GM23338 (cell line): ENCODE measurements around the gene PACS2. TPM values are rescaled to one million over a fixed set of nuclear protein-coding genes. Genes with fewer than 3 reads are reported as not detected.

Experiments
- ATAC-seq: fragments of 200-7000 bp; cut with Tn5 transposase; 3 replicates; pipeline ENCODE4 v1.9.1; 2020
- DNase-seq: peaks from one replicate; pipeline ENCODE4 v3.0.0-alpha.2; 2015; ENCODE audit warnings: low spot score
- H2AFZ ChIP-seq: fragments of 200-600 bp; sonication (generic); 2 replicates; pipeline ENCODE4 v1.8.0; 2016; ENCODE audit warnings: antibody characterized with exemption, mild to moderate bottlenecking, moderate library complexity
- H3F3A ChIP-seq: fragments of 200-600 bp; sonication (generic); replicated peaks from 2 replicates; pipeline ENCODE4 v1.8.0; 2017; ENCODE audit warnings: antibody characterized with exemption, mixed run types, low read depth
- H3K27ac ChIP-seq: fragments of 200-600 bp; sonication (generic); 2 replicates; pipeline ENCODE4 v1.6.1; 2016; ENCODE audit warnings: low read depth
- H3K27me3 ChIP-seq: fragments of 200-600 bp; sonication (generic); 2 replicates; pipeline ENCODE4 v1.8.0; 2016; ENCODE audit warnings: mild to moderate bottlenecking, mixed run types, moderate library complexity; ENCODE audit not compliant: insufficient read depth
- H3K36me3 ChIP-seq: fragments of 200-600 bp; sonication (generic); 2 replicates; pipeline ENCODE4 v1.8.0; 2016; ENCODE audit warnings: mild to moderate bottlenecking; ENCODE audit not compliant: insufficient read depth
- H3K4me1 ChIP-seq: fragments of 200-600 bp; sonication (generic); 2 replicates; pipeline ENCODE4 v1.8.0; 2016; ENCODE audit warnings: mild to moderate bottlenecking, moderate library complexity; ENCODE audit not compliant: insufficient read depth
- H3K4me2 ChIP-seq: fragments of 200-600 bp; sonication (generic); 2 replicates; pipeline ENCODE4 v1.7.1; 2017; ENCODE audit warnings: mixed run types
- H3K4me3 ChIP-seq: fragments of 200-600 bp; sonication (generic); 2 replicates; pipeline ENCODE4 v1.6.1; 2016; ENCODE audit warnings: mixed run types
- H3K79me2 ChIP-seq: fragments of 200-600 bp; sonication (generic); replicated peaks from 2 replicates; pipeline ENCODE4 v1.8.0; 2017; ENCODE audit warnings: mild to moderate bottlenecking; ENCODE audit not compliant: insufficient read depth
- H3K9me2 ChIP-seq: fragments of 200-600 bp; sonication (generic); 2 replicates; pipeline ENCODE4 v1.8.0; 2017; ENCODE audit not compliant: insufficient read depth
- H4K20me1 ChIP-seq: fragments of 200-600 bp; sonication (generic); replicated peaks from 2 replicates; pipeline ENCODE4 v1.8.0; 2017; ENCODE audit warnings: mild to moderate bottlenecking; ENCODE audit not compliant: insufficient read depth
- H3K27ac Mint-ChIP-seq: 2 replicates; pipeline ENCODE4 v1.8.0; 2020; ENCODE audit warnings: inconsistent platforms, mild to moderate bottlenecking, moderate library complexity, mixed read lengths
- H3K27me3 Mint-ChIP-seq: 3 replicates; pipeline ENCODE4 v1.8.0; 2022; ENCODE audit warnings: low read depth, mild to moderate bottlenecking, moderate library complexity, mixed read lengths, inconsistent platforms; ENCODE audit not compliant: insufficient read depth, poor library complexity
- H3K36me3 Mint-ChIP-seq: 3 replicates; pipeline ENCODE4 v1.8.0; 2021; ENCODE audit warnings: low read depth, mild to moderate bottlenecking, inconsistent platforms, moderate library complexity, mixed read lengths
- H3K4me1 Mint-ChIP-seq: 3 replicates; pipeline ENCODE4 v1.8.0; 2020; ENCODE audit warnings: mild to moderate bottlenecking, inconsistent platforms, mixed read lengths
- H3K4me3 Mint-ChIP-seq: 3 replicates; pipeline ENCODE4 v1.8.0; 2021; ENCODE audit warnings: moderate library complexity, mild to moderate bottlenecking, inconsistent platforms, mixed read lengths
- H3K9me3 Mint-ChIP-seq: 3 replicates; pipeline ENCODE4 v1.8.0; 2020; ENCODE audit warnings: moderate library complexity, mild to moderate bottlenecking, inconsistent platforms, mixed read lengths
- CTCF ChIP-seq, 2 experiments: fragments of 200-600 bp in 1 of 2; sonication (generic) in 1 of 2; conservative IDR thresholded peaks; 2 replicates each; pipeline versions ENCODE4 v1.5.1 to v1.6.1; 2016 to 2017; ENCODE audit warnings: antibody characterized with exemption in 2 of 2, low read depth in 2 of 2, mild to moderate bottlenecking in 2 of 2, moderate library complexity in 1 of 2
- EZH2 ChIP-seq: fragments of 200-600 bp; sonication (generic); IDR thresholded peaks from one replicate; pipeline ENCODE4 v1.8.0; 2017; ENCODE audit warnings: antibody characterized with exemption, mild to moderate bottlenecking, low read depth; ENCODE audit not compliant: unreplicated experiment
- EZH2phosphoT487 ChIP-seq: fragments of 200-600 bp; sonication (generic); IDR thresholded peaks from one replicate; pipeline ENCODE4 v1.8.1; 2018; ENCODE audit warnings: antibody characterized with exemption; ENCODE audit not compliant: unreplicated experiment
- JUNB ChIP-seq: IDR thresholded peaks from one replicate; pipeline ENCODE4 v1.6.1; 2016; ENCODE audit warnings: antibody characterized with exemption; ENCODE audit not compliant: unreplicated experiment
- REST ChIP-seq: IDR thresholded peaks from one replicate; pipeline ENCODE4 v1.6.1; 2018; ENCODE audit warnings: antibody characterized with exemption; ENCODE audit not compliant: unreplicated experiment
- STAT1 ChIP-seq: IDR thresholded peaks from one replicate; pipeline ENCODE4 v1.6.1; 2016; ENCODE audit warnings: antibody characterized with exemption; ENCODE audit not compliant: unreplicated experiment
- ZNF114 ChIP-seq: fragments of 250-450 bp; sonication (Bioruptor Pico); IDR thresholded peaks from 2 replicates; pipeline ENCODE4 v1.5.0; 2020; ENCODE audit warnings: mild to moderate bottlenecking, moderate library complexity
- ZNF331 ChIP-seq: fragments of 250-450 bp; sonication (Bioruptor Pico); IDR thresholded peaks from 2 replicates; pipeline ENCODE4 v1.5.0; 2020; ENCODE audit warnings: low read depth, mild to moderate bottlenecking, moderate library complexity
- ZNF462 ChIP-seq: fragments of 250-450 bp; sonication (Bioruptor Pico); IDR thresholded peaks from 2 replicates; pipeline ENCODE4 v1.5.0; 2020; ENCODE audit warnings: mild to moderate bottlenecking, moderate library complexity
- polyA plus RNA-seq: library from polyadenylated mRNA; unstranded; fragments of >200 nt; fragmentation: Nextera tagmentation; extraction: Ambion mirVana; gene quantifications from 2 replicates; pipeline ENCODE4 v1.2.1, GENCODE V29; 2016
- total RNA-seq: library from RNA; depleted of rRNA; stranded (reverse); fragments of >200 nt; shearing (Covaris generic); gene quantifications from 2 replicates; pipeline ENCODE4 v1.2.3, GENCODE V29; 2014

PACS2 gene
- total and polyA plus RNA-seq, 2 experiments from 2014 or later: 22.5 to 79.0 TPM

- Histone ChIP-seq H3K4me3 (no peak overlapping the region), H3K27me3 (no peaks in the 10 kb centered on the region), H3K36me3 (no peaks in the 10 kb centered on the region), H3F3A (peaks cover 5% of the 10 kb centered on the region; the same call in 1 of the 2 replicates), H4K20me1 (no peaks in the 10 kb centered on the region; the same call in 1 of the 2 replicates), H3K9me2 (no peaks in the 10 kb centered on the region), H3K27ac (no peak overlapping the region), H3K79me2 (no peaks in the 10 kb centered on the region), H3K4me1 (peaks cover 11% of the 10 kb centered on the region; the same call in 1 of the 2 replicates), H2AFZ (no peak overlapping the region), H3K4me2 (no peak overlapping the region)
- TF ChIP-seq JUNB (no peak), ZNF114 (CRISPR knock-in tag) (no peak), EZH2phosphoT487 (no peak), ZNF462 (no peak)
- Mint-ChIP-seq H3K27me3 (peaks cover 14% of the 10 kb centered on the region), H3K36me3 (no peaks in the 10 kb centered on the region), H3K9me3 (no peaks in the 10 kb centered on the region), H3K4me3 (no peak overlapping the region), H3K4me1 (peaks cover 9% of the 10 kb centered on the region), H3K27ac (no peak overlapping the region)
- ATAC-seq (no peak), DNase-seq (no peak)
These were observed 9.2 kb upstream of the PACS2 start for GRCh38 chr14:105305345-105305744.

GRCh38 chr14:105305791-105306190, 8.8 kb upstream of the PACS2 start:
- H3K4me3 ChIP-seq: no peak overlapping the region
- H3K9me2 ChIP-seq: no peaks in the 10 kb centered on the region
- no peak overlapping the region for H3K27ac ChIP-seq
- H3K79me2 ChIP-seq: no peaks in the 10 kb centered on the region
- no peak overlapping the region for H3K4me2 ChIP-seq
- no peaks in the 10 kb centered on the region for H3K27me3 ChIP-seq
- peaks cover 14% of the 10 kb centered on the region for H3K27me3 Mint-ChIP-seq
- peaks cover 11% of the 10 kb centered on the region; the same call in 1 of the 2 replicates for H3K4me1 ChIP-seq
- ATAC-seq (no peak), DNase-seq (no peak)
- H3K4me1 Mint-ChIP-seq: peaks cover 9% of the 10 kb centered on the region
- no peak overlapping the region for H3K27ac Mint-ChIP-seq
- no peak overlapping the region for H2AFZ ChIP-seq
- no peak overlapping the region for H3K4me3 Mint-ChIP-seq
- H3K36me3 ChIP-seq: no peaks in the 10 kb centered on the region
- no peaks in the 10 kb centered on the region for H3K9me3 Mint-ChIP-seq
- TF ChIP-seq CTCF (conservative IDR thresholded peaks at IDR 0.05; ENCODE audit: low read depth in 2 of 2) (no peak), JUNB (no peak), ZNF331 (CRISPR knock-in tag) (no peak), EZH2 (no peak), STAT1 (no peak), EZH2phosphoT487 (no peak), REST (no peak)
- H3K36me3 Mint-ChIP-seq: no peaks in the 10 kb centered on the region
- no peaks in the 10 kb centered on the region; the same call in 1 of the 2 replicates for H4K20me1 ChIP-seq
- peaks cover 5% of the 10 kb centered on the region; the same call in 1 of the 2 replicates for H3F3A ChIP-seq
